AG20443 (cell line): Measurements from ENCODE around the gene KISS1.
A peak's percentile ranks its signal among the peaks of the same experiment; 100 is the strongest.

Source experiments
- DNase-seq: peaks from one replicate; pipeline ENCODE4 v3.0.0; 2012; ENCODE audit warnings: low spot score, mixed read lengths

Gene KISS1

GRCh38 chr1:204191456-204191855, 4.8 kb downstream of the KISS1 start:
- DNase-seq, result no peak

DNA sequence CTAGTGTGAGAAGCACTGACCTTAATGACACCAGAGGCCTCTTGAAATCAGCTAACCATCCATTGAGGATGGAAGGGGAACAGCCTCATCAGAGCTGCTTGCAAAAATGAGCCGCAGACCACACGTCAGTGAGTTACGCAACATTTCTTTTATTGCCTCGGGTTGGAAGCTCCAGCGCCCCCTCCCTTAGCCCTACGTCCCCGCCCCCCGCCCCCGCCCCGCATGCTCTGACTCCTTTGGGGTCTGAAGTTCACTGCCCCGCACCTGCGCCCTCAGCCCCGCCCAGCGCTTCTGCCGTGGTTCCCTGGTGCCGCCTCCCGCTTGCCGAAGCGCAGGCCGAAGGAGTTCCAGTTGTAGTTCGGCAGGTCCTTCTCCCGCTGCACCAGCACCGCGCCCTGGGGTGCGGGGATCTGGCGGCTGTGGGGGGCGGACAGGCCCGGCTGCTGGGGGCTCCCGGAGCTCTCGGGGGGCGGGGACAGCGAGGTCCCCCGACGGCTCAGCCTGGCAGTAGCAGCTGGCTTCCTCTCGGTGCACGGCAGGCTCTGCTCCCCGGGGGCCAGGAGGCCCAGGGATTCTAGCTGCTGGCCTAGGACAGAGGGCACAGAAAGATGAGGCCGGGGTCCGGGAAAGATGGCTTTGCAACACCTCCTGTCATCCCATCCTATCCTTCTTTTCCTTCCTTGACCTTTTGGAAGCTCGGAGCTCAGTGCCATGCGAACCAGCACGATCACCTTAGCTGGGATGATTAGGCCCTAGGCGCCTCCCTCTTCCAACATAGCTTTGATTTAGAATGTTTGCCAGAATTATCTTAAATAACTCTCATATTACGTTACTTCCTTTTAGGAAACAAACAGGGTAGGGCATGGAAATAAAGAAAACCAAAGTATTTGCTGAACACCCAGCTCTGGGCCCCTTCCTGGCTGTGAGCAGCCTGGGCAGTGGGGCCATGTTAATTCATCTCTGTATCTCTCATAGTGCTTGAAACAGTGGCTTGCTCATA, 5.8 kb downstream of the KISS1 start:
- peak; percentile 76 for DNase-seq

DNA sequence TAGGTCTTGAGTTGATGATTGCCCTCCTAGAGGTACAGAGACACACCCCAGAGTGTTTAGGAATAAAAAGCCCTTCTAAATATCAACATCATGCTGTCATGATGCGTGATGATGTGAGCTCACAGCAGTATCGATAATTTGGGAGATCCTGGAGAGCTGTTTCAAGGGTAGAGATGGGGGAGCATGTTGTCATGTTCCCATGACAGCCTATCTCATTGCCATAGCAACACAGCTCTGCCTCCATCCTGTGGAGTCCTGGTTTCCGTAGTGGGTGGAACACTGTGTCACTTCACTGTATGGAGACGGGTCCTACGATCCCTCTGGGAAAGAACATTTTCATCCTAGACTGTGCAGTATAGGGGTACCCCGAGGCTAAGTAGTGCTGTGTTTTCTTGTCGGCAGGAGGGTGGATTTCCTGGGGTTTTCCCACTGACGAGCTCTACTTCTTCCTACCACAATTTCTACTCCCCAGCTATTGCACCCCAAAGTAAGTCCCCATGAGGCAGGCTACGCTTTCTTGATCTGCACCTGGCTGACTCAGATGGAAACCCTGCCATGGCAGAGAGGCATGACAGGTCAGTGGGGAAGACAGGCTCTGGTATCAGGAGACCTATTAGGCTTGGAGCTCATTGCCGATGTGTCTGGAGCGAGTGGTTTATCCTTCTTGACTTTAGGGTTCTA, 7.2 kb downstream of the KISS1 start:
- no peak for DNase-seq

- no peak for DNase-seq
Measured at GRCh38 chr1:204186597-204186996, 9.7 kb downstream of the KISS1 start.

- no peak for DNase-seq
Measured at GRCh38 chr1:204181116-204181515, 15.2 kb downstream of the KISS1 start.

- DNase-seq, result no peak
Measured at GRCh38 chr1:204180133-204180532, 16.2 kb downstream of the KISS1 start.

DNA sequence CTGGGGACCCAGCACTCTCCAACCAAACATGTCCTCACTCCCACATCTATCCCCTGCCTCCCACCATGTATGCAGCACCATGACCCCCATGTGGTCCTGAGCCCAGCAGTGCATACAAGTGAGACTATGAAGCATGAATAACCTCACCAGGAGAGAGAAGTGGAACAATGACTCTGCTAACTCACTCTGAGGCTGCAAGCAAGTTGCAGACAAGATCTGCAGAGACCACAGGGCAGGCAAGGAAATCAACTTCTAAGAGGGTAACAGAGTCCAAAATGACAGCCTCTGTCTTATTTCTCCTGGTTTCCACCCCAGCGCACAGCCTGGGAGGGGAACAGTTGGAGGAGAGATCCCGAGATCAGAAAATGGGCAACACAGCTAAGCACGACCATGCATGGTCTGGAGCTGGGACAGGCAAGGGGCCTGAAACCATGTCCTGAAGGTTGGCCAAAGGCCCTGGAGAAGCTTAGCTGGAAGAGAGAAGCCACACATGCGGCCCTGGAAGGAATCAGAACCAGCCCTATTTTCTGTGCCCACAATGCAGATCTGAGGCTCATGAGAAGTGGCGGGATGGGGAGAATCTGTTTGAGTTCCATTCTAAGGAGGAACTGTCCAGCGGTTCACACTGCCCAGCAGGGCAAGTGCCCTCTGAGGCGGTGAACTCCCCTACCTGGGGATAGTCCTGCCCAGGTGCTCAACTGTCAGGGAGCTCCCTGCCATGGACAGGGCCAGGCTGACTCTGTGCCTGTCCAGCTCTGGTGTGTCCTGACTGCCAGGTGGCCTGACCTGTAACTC, 17.6 kb downstream of the KISS1 start:
- no peak for DNase-seq

- DNase-seq, result no peak
Measured at GRCh38 chr1:204177133-204177532, 19.2 kb downstream of the KISS1 start.

- no peak for DNase-seq
Measured at GRCh38 chr1:204176049-204176448, 20.2 kb downstream of the KISS1 start.

DNA sequence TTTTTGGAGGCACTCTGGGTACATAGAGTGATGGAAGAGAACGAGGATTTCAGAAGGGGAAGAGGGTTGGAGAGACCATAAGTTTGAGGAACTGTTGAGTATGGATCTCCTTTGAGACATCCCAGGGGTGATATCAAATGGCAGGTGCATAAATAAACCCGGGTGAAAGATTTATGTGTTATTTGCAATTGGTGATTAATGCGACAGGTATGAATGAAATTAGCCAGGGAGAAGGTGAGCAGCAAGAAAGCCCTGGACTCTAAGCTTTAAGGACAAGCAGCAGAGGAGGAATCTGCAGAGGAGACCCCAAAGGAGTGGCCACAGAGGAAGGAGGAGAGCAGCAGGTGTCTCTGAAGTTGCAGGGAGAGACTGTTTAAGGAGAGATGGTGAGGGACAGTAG, 21.3 kb downstream of the KISS1 start:
- no peak for DNase-seq

DNA sequence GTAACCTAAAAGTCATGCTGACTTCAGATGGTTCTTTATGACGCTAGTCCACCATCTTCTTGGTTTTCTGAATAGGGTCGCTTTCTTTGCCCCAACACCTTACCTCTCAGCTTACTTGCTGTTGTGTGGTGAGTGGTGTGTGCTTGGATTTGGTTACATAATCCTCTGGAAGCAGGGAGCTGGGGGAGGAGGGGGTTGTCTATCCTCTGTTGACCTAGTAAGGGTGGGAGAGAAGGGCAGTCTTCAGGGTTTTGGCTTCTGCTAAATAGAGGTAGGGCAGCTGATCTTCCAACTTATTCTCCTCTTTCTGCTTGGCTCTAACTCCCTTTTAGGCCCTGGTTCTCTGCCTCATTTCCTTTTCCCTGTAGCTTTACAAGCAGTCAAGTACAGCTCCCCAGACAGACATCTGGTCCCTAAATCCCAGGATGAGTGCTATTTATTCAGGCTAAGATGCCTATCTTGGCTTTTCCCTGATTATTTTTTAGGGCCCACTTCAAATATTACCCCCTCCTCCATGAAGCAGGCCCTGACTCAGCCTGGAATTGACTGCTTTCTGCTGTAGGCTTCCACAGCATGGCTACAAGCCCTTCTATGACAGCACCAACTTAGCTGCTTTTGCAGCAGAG, 23.8 kb downstream of the KISS1 start:
- DNase-seq, result no peak

GRCh38 chr1:204171751-204172178, 24.5 kb downstream of the KISS1 start:
- no peak for DNase-seq

DNA sequence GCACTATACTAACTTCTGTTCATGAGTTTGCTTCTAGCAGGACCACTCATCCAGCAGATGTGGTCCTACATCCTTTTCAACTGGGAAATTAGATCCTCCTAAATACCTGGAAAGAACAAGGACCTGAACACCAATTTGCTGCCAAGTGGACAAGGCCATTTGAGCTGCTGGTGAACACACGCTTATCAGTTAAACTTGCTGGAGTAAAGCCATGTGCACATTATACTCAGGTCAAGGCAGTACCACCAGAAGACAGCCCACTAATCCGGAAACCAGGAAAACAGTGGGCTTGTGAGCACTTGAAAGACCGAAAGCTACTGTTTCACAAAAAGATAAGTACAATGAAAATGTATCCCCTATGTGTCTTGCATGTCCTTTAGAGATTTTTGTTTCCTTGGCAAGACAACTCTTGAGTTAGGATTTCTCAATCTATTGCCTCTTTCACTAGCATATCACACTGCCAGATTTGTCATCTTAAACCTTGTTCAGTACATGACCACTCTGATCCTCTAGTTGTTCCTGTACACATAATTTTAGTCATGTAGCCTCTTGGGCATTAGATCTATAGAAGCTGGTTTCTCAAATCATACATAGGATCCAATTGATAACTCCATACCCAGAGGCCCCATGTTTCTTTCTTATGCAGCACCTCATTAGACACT, 25.7 kb downstream of the KISS1 start:
- DNase-seq, result no peak

DNA sequence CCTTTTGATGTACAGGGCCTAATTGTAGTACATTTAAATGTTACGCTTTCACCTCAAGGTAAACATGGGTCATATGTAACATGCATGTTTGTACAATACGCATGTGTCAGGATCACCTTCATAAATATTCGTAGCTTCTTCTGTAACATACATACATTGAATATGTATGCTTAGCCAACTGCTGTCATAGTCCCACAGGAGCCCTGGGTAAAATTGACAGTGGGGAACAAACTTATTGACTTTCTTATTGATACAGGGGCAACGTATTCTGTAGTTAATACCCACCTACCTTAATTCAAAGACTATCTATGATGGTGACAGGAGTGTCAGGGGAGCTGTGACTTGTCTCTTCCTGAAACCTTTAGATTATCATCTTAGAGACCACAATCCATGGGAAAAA, 26.4 kb downstream of the KISS1 start:
- no peak for DNase-seq

DNA sequence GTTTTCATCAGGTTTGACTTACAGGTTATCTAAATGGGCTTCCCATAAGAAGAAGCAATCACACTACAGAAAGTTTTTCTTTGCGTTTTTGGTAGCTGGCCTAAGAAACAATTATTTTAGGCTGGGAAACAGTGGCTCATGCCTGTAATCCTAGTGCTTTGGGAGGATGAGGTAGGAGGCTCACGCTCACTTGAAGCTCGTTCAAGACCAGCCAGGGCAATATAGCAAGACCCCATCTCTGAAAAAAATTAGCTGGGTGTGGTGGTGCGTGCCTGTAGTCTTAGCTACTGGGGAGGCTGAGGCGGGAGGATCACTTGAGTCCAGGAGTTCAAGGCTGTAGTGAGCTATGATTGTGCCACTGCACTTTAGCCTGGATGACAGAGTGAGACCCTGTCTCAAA, 28.6 kb downstream of the KISS1 start:
- no peak for DNase-seq

GRCh38 chr1:204166219-204166618, 30.1 kb downstream of the KISS1 start, which contains the start of gene REN:
Gene REN (minus strand): TSS chr1:204166337. CDS start chr1:204166293, 44 bp downstream.
- no peak for DNase-seq

DNA sequence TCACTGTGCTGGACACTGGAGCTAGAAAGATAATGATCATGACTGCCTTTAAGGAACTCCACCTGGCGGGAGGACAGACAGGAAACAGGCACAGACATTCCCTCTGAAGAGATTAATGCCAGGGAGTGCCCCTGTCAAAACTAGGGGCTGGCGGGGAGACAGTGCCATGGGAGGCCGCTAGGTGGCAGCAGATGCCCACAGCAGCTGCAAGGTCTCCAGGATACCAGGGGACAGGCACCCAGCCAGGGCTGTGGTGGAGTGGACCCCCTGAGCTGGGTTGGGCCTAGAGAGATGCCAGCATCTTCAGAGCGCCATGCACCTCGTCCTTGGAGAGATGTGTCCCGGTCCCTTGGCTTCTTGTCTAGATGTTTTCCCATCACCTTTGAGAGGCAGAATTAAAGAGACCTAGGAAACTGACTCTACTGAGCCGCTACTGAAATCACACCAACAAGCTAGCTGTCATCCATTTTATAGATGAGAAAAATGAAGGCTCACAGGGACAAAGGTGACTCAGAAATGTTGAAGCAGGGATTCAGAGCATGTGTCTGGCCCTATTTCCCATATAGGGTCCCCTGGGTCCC, 33.7 kb downstream of the KISS1 start:
- DNase-seq, result peak; percentile 90

DNA sequence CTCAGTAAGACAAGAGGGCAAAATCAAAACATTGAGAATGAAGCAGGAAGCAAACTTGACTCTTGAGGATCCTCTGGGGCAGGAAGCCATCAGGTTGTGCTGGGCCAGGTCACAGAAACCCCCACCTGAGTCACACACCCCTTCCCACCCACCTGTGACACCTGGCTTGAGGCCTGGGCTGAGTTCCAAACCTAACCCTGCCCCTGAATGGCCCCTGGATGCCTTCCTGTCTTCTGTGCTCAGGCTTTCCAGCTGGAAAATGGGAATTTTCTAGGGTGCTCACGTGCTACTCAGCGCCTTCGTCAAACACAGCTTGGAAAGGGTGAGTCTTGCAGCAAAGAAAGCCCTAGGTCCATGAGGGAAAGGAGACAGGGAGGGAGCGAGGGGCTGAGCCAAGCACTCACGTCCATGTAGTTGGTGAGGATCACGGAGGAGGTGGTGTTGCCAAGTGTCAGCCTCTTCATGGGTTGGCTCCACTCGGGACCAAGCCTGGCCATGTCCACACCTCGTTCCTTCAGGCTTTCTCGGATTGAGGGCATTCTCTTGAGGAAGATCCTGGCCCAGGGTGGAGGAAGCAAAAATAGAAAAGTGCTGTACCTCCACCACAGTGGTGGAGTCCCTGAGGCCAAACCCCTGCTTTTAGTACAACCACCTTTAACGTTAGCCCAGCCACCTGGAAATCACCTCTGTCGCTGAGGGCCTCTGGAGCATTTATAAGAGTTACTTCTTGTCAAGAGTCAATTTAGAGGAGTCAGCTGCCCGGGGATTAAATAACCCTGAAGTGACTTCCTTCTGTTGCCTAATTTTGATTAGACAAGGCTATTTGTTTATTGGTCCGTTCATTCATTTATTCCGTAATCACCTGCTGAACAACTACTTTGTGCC, 34.4 kb downstream of the KISS1 start:
- DNase-seq, result no peak

DNA sequence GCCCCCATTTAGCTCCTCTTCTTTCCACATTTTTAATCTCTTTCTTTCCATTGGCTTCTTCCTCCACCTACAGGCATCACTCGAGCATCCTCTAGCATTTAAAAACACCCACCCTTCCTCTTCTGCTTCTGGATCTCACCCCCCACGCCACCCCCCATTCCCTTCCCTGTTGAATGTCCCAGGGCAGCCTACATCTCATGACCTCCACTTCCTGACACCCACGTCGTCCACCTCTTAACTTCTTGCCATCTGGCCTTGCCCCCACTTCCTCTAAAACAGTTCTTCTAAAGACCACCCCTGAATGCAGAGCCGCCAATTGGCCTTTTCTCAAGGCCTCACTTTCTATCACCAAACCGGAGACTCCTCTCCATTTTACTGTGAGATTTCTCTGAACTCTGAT, 38.3 kb downstream of the KISS1 start:
- no peak for DNase-seq

GRCh38 chr1:204155881-204156280, 40.4 kb downstream of the KISS1 start:
- no peak for DNase-seq
